ENCODE measurements around the gene EEF1A2.

EEF1A2 gene

DNA sequence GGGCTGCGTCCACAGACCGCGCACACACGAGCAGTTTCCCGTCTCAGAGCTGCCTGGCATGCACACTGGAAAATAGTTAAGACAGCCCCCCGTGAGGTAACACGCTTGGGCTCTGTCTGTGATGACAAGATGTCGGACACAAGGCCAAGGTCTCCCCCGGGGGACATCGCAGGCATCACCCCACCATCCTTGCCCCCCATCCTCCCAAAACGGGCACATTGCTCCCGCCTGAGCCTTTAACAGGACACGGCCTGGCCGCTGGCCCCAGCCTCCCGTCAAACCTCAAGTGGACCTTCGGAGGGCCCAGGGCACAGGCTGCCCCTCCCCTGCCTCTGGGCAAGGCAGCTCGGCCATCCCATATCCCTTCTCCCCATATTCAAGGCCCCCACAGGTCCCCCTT, 32.0 kb downstream of the EEF1A2 start:
- FAIRE-seq: no peak

DNA sequence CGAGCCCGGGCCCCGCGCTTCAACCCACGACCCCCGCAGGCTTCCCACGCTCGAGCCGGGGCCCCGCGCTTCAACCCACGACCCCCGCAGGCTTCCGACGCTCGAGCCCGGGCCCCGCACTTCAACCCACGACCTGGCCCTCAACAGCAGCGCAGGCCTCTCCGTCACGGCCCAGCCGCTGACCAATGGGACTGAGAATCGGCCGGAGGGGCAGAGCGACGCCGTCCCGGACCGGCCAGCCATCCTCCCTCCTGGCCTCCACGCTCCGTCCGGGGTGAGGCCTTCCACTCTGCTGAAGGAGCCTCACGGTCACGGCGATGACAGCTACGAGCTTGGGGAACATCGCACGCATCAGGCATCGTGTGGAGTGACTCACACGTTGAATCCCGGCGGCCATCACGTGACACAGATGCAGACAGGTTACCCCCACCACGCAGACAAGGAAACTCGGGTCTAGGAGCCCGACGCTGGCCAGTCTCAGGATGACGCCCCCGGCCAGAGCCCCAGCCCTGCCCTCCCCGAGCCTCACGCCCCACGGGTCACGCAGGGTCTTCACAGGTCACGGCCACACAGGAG, 32.5 kb downstream of the EEF1A2 start:
- no peak for FAIRE-seq

- FAIRE-seq: no peak
These were observed 33.3 kb downstream of the EEF1A2 start for GRCh38 chr20:63465380-63466249.

- no peak for FAIRE-seq
These were observed 34.6 kb downstream of the EEF1A2 start for GRCh38 chr20:63464289-63464635.

DNA sequence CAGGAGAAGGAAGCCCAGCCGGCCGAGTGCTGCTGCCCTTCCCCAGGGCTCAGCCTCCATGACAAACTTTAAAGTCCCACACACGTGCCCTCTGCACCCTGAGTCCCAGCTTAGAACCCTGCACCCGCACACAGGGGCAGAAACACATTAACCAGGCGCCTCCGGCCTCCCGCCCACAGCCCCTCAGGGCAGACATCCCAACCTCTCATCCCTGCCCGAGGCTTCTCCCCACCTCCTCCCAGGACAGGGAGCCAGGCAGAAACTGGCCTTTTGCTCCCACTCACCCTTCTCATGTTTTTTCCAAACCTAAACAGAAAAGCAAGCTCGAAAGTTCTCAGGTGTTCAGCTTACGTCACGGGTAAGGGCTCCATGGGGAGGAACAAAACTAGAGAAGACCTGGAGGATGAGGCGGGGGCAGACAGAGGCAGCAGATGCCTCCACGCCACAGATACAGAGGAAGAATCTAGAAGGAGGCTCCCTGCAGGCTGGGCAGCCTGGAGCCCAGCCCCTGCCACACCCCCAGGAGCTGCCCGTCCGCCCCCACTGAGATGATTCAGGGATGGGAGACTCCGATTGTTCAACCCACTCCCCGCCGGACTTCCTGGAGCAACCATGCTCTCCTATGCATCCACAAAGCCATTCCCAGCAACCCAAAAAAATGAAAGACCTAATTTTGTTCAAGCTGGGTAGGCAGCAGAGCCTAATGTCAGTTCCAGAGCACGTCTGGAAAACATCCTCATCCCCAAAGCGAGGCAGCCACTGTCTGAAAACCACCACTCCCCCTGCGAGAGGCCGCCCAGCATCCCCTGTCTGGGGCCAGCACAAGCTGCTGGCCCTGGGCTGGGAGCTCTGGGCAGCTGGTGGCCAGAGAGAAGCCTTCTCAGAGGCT, 35.2 kb downstream of the EEF1A2 start:
- no peak for FAIRE-seq

DNA sequence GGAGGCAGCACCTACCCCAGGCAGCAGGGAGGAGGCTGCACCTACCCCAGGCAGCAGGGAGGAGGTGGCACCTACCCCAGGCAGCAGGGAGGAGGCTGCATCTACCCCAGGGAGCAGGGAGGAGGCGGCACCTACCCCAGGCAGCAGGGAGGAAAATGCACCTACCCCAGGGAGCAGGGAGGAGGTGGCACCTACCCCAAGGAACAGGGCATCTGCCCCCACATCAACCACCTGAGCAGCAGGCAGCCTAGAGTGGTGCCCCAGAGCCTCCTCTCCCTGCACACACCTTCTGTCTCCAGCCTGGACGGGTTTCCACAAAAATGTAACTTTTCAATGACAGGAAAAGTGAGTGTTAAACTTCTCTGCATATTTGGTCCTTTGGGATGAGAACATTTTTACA, 36.6 kb downstream of the EEF1A2 start:
- no peak for FAIRE-seq

DNA sequence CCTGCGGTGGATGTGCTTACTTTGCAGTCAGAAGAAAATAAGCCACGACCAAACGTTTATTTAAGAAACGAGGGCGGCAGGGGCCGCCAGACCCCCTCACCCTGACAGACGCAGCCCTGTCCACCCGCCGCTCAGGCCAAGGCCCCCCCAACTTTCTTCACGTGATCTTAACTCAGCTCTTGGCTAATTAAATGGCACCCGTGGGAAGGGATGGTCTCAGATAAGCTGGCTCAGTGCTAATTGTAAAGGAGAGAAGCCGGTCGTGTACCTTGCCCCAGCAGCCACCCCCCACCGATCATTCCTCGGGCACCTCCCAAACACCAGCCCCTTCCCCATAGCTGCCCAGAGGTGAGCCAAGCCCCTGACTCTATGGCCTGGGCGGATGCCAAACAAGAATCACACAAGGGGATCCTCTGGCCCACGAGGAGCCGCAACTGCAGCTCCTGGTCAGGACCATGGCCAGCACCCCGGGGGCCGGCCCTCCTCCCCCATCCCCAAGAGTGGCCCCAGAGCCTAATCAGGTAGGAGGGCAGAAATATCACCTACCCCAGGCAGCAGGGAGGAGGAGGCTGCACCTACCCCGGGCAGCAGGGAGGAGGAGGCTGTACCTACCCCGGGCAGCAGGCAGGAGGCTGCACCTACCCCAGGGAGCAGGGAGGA, 37.6 kb downstream of the EEF1A2 start:
- no peak for FAIRE-seq

DNA sequence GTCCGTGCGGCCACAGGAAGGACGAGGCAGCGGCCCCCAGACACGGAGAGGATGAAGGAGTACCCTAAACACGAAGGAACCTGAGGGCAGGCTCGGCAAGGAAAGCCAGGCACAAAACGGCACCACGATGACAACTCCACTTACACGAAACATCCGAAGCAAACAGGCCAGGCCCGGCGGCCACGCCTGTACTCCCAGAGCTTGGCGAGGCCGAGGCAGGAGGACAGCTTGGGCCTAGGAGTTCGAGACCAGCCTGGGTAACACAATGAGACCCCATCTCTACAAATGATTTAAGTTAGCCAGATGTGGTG, 39.9 kb downstream of the EEF1A2 start:
- no peak for FAIRE-seq

GRCh38 chr20:63458170-63459069, 40.5 kb downstream of the EEF1A2 start:
- FAIRE-seq: no peak

DNA sequence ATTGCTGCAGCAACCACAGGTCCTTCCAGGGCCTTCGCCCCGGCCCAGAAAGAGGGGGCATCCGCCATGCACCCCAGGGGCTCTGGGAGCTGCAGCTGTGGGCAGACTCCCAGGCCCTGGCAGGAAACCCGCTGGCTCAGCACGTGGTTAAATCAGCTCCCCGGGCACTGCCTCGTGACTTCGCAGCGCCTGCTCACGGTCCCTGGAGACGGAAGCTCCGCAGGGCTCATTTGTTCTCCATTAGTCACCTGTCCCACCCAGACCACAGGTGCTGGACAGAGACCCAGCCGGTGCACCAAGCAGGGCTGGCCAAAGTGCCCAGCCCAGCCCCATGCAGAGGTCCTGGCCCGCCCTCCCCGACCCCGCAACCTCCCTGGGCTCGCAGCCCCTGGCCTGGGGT, 41.1 kb downstream of the EEF1A2 start:
- no peak for FAIRE-seq

DNA sequence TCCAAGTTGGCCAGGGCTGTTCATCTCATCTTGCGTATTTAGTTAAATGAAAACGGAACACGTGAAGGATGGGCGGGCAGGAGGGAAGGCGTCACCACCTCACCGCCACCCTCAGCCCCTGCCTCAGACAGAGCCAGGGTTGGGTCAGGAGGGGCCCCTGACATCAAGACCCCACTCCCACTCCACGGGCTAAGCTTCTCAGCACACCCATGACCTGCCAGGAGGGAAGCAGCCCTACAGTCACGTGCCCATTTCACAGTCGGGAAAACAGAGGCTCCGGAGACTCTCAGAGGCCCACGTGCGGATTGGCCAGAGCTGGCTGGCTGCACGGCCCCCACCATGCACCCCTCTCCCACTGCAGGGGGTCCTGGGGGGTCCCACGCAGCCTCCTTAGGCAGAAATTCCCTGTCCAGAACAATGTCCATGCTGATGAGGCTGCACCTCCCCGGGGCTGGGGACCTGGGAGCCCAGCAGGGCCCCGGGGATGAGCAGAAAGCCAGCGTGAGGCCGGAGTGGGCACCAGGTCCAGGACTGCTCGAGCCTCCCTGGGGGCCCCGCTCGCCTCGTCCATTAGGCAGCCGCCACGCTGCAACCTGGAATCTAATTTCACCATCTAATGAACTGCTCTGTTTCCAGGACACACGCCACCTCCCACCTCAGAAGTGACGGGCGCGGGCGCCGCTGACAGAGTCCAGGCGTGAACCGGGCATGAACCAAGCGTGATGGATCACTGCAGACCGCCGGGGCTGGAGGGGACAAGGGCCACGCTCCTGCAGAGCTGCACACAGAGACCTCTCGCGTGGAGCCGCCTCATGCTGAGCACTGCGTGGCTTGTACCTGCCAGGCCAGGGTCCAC, 42.2 kb downstream of the EEF1A2 start:
- FAIRE-seq: no peak

DNA sequence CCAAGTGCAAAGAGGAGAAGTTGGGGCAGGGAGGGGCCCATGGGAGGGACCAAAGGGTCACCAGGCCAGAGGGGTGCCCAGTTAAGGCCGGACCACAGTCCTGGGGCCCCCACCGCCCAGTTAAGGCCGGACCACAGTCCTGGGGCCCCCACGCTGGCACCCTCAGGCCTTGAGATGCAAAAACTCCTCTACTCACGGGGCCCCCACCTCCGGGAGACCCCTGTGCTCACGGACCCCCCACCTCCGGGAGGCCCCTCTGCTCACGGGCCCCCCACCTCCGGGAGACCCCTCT, 43.4 kb downstream of the EEF1A2 start:
- no peak for FAIRE-seq

DNA sequence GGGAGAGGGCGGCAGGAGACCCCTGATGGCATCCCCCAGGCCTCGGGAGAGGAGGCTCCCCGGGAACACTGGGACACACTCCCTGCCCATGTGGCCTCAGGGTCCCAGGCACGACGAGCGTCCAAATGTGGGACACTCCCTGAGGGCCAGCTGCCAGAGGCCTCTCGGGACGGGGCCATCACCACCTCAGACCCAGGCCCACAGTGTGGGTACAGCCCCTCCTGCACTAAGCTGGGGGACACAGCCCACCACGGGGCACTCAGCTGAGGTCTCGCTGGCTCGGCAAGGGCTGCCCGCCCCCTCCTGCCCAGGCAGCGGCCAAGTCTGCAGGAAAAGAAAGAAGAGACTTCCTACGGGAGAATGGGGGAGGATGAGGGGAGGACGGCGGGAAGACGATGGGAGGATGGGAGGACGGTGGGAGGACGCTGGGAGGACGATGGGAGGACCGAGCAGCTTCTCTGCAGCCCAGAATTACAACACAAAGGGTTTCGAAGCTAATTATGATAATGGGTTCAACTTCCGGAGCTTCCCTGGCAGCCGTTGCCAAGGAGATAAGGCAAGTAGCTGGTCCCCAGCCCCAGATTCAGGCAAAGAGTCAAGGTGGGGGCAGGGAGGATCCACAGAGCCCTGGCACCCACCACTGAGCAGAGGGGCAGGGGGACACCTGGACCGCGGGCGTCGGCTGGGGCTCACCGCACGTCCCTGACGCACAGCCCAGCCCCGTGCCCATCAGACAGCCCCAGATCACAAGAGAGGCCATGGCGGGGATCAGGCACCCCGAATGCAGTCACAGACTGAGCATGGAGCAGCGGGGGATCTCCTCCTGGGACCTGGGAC, 43.9 kb downstream of the EEF1A2 start:
- no peak for FAIRE-seq

DNA sequence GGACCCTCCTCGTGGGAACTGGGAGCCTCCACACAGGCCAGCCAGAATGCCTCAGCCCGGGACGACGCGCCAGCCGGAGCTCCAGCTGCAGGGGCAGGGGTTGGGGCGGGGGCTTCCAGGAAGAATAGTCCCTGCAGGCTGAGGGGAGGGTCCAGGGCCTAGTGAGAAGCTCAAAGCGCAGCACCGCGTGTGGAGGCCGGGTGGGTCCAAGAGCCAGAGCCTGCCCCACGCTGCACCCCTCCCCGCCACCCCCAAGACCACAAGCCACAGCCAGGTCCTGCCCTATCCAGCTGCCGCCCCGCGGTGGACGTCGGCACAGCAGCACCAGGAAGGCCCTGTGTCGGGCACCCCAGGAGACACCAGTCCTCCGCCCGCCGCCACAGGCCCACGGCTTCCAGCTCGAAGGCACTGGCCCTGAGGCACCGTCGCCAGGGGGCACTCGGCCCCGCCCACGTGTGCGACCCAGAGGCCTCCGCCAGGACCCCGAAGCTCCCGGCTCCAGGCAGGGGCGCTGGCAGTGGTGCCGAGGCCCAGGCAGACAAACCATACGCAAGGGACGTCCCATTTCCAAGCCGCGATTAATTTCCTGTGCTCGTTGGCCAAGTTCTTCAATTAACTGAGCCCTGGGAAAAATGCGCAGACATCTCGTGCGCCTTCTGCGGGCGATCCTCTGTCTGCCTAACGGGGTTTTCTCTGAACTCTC, 45.9 kb downstream of the EEF1A2 start:
- FAIRE-seq: no peak

DNA sequence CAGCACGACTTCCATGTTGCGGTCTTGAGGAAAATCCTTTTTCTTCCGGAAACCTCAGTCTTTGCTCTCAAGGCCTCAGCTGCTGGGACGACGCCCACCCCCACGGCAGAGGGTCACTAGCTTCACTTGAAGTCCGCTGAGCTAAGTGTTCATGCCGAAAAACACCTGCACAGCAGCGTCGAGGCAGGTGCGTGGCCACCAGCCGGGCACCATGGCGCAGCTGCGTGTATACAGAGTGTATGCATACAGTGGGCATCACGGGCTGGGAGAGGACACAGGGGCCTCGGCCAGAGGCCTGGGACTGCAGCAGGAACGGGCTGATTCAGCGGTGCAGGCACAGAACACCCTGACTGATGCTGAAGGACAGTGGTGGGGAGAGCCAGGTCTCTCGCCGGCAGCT, 46.5 kb downstream of the EEF1A2 start:
- FAIRE-seq: no peak

GRCh38 chr20:63451821-63452220, 47.1 kb downstream of the EEF1A2 start:
- FAIRE-seq: no peak

DNA sequence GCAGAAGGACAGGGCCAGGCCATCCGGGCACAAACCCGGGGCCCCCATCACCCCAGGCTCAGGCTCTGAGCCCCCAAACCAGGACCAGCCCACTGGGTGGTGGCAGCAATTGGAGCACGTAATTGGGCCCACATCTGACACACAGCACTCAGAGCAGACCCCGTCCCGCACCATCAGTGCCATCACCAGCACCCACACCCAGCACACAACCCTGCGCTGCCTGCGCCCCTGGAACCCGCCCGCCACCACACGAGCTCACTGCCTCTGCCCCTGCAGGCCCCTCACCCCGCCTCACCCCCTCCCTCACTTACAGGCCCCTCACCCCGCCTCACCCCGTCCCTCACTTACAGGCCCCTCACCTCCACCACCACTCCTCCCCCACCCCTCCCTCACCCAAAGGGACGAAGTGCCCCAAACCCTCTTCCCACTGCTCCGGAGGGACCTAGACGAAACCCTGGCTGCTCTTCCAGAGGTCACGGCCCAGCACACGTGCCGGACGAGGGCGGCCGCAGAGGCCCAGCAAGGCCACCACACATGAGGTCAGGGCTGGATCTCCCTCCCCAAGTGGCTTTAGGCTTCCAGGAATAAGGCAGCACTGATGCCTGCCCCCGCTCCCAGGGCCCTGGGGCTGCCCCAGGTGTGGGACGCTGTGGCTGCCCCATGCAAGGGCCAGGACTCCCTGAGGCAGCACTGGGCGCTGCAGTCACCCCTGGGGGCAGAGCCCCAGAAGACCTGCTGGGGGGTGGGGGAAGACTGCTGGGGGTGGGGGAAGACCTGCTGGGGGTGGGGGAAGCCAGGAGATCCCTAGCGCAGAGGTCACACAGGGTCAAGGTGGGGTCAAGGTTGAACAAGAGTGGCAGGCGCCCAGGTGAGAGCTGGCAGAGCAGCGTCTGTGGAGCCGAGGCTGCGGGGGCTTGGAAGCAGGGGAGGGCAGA, 48.8 kb downstream of the EEF1A2 start:
- no peak for FAIRE-seq

GRCh38 chr20:63449025-63449424, 49.9 kb downstream of the EEF1A2 start:
- no peak for FAIRE-seq

DNA sequence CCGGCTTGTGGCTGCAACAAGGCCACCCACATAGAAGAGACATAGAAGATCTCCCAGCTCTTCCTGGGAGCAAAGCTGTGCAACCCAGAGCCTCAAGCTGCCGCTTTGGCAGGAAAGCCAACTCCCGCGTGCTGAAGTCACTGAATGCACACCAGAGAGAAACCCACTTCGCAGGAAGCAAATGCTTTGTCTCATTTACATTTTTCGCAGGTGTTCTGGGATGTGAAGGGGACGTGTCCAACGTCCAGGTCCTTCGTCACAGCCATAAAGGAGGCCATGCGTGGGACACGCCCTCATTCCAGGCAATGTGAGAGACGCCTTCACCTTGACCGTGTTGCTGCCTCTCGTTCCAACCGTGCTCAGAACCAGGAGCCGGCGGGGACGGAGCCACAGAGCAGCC, 50.9 kb downstream of the EEF1A2 start:
- FAIRE-seq: no peak
